HCT116 (cell line): ENCODE measurements around the gene GEMIN2. TPM values are rescaled to one million over a fixed set of nuclear protein-coding genes. Genes with fewer than 3 reads are reported as not detected.
"Not testable (repeated sequence)": the region's sequence is repeated elsewhere in the genome, so short reads cannot be mapped to it uniquely, and the experiment has no call there.

Source experiments
- ATAC-seq: fragments of 200-7000 bp; cut with Tn5 transposase; 2 replicates; pipeline ENCODE4 v1.9.1; 2020; ENCODE audit warnings: mild to moderate bottlenecking, moderate library complexity
- BruUV-seq: library from RNA; stranded (reverse); fragments of 400-500 nt; replicated peaks from 2 replicates; lab custom pipeline; 2021; lab: Mats Ljungman, UMichigan
- CTCF ChIA-PET: fragments of 300-600 bp; sonication (Branson Sonifier 250); formaldehyde crosslinking; loops from one replicate; lab custom pipeline; 2021; ENCODE audit warnings: antibody characterized with exemption; lab: Charles Lee
- POLR2A ChIA-PET: fragments of 300-600, 350-600 bp; sonication (Branson Sonifier 250); formaldehyde crosslinking; loops from one replicate; lab custom pipeline; 2021; ENCODE audit warnings: antibody characterized with exemption; lab: Charles Lee
- RAD21 ChIA-PET, 2 experiments: fragments of 300-600 bp; sonication (Branson Sonifier 250); formaldehyde crosslinking; loops; one replicate each; lab custom pipeline; 2023; ENCODE audit warnings: low total read pairs in 2 of 2; ENCODE audit not compliant: uncharacterized antibody in 2 of 2, unreplicated experiment in 2 of 2, low non-redundant PET in 1 of 2; lab: Charles Lee
- DNase-seq: peaks from one replicate; pipeline ENCODE4 v3.0.0-alpha.2; 2010; ENCODE audit warnings: low read depth, low spot score
- H2AFZ ChIP-seq: fragments of 200-600 bp; shearing (Covaris generic), sonication (generic); 2 replicates; pipeline ENCODE4 v1.6.1; 2017; ENCODE audit warnings: low read depth, mixed run types, mixed read lengths, antibody characterized with exemption, low read length; ENCODE audit not compliant: poor library complexity, severe bottlenecking
- H3K27ac ChIP-seq: 2 replicates; pipeline ENCODE4 v1.5.1; 2012; ENCODE audit warnings: low read depth, low read length
- H3K27me3 ChIP-seq: fragments of 200-600 bp; sonication (generic); 2 replicates; pipeline ENCODE4 v1.6.1; 2016; ENCODE audit warnings: mixed run types, low read length, mixed read lengths; ENCODE audit not compliant: insufficient read depth
- H3K36me3 ChIP-seq, 2 experiments: fragments of 200-500 bp in 1 of 2; fragments of 200-600 bp in 1 of 2; sonication (Bioruptor generic) in 1 of 2; sonication (generic) in 1 of 2; 2 replicates each; pipeline versions ENCODE4 v1.5.1 to v1.6.1; 2014 to 2016; ENCODE audit warnings: low read length in 2 of 2, inconsistent platforms in 1 of 2, mixed read lengths in 1 of 2, mixed run types in 1 of 2; ENCODE audit not compliant: insufficient read depth in 2 of 2, control insufficient read depth in 1 of 2
- H3K4me1 ChIP-seq, 2 experiments: fragments of 200-600 bp in 1 of 2; sonication (generic) in 1 of 2; 2 replicates each; pipeline versions ENCODE4 v1.5.1 to v1.6.1; 2012 to 2017; ENCODE audit warnings: low read length in 2 of 2, inconsistent platforms in 1 of 2, mild to moderate bottlenecking in 1 of 2, mixed read lengths in 1 of 2, mixed run types in 1 of 2, moderate library complexity in 1 of 2; ENCODE audit not compliant: insufficient read depth in 2 of 2, control insufficient read depth in 1 of 2
- H3K4me2 ChIP-seq: fragments of 200-600 bp; sonication (generic); 2 replicates; pipeline ENCODE4 v1.6.1; 2017; ENCODE audit warnings: mixed run types, low read length, mixed read lengths
- H3K4me3 ChIP-seq, 2 experiments: fragments of 200-600 bp in 1 of 2; sonication (generic) in 1 of 2; replicated peaks in 1 of 2; 2 replicates each; pipeline ENCODE4 v1.5.1; 2011 to 2016; ENCODE audit warnings: low read length in 2 of 2, control low read depth in 1 of 2, low read depth in 1 of 2, mild to moderate bottlenecking in 1 of 2, mixed read lengths in 1 of 2, mixed run types in 1 of 2
- H3K79me2 ChIP-seq: fragments of 200-600 bp; sonication (generic); 2 replicates; pipeline ENCODE4 v1.6.1; 2017; ENCODE audit warnings: mild to moderate bottlenecking, mixed run types, low read length, moderate library complexity, mixed read lengths; ENCODE audit not compliant: insufficient read depth
- H3K9ac ChIP-seq: fragments of 200-600 bp; sonication (generic); 2 replicates; pipeline ENCODE4 v1.6.1; 2016; ENCODE audit warnings: low read length, mixed read lengths
- H3K9me2 ChIP-seq: fragments of 200-600 bp; sonication (generic), shearing (Covaris generic); 2 replicates; pipeline ENCODE4 v1.6.1; 2017; ENCODE audit warnings: mixed run types, mild to moderate bottlenecking, moderate library complexity; ENCODE audit not compliant: insufficient read depth
- H3K9me3 ChIP-seq, 2 experiments: fragments of 200-500 bp in 1 of 2; fragments of 200-600 bp in 1 of 2; sonication (Bioruptor generic) in 1 of 2; sonication (generic) in 1 of 2; 2 replicates each; pipeline ENCODE4 v1.6.1; 2014 to 2017; ENCODE audit warnings: low read length in 2 of 2, mixed read lengths in 2 of 2, inconsistent platforms in 1 of 2, low read depth in 1 of 2, mild to moderate bottlenecking in 1 of 2, mixed run types in 1 of 2, moderate library complexity in 1 of 2; ENCODE audit not compliant: control insufficient read depth in 1 of 2, insufficient read depth in 1 of 2
- H4K20me1 ChIP-seq: fragments of 200-600 bp; sonication (generic), shearing (Covaris generic); 2 replicates; pipeline ENCODE4 v1.6.1; 2017; ENCODE audit warnings: mixed run types, mild to moderate bottlenecking, moderate library complexity; ENCODE audit not compliant: insufficient read depth
- CBX3 ChIP-seq: IDR thresholded peaks from 2 replicates; pipeline ENCODE4 v1.6.1; 2012; ENCODE audit warnings: low read depth
- CEBPB ChIP-seq: IDR thresholded peaks from 2 replicates; pipeline ENCODE4 v1.6.1; 2012; ENCODE audit warnings: low read depth
- ELF1 ChIP-seq: IDR thresholded peaks from 2 replicates; pipeline ENCODE4 v1.6.1; 2012; ENCODE audit warnings: low read depth, borderline replicate concordance
- EZH2 ChIP-seq: fragments of 200-600 bp; sonication (generic); IDR thresholded peaks from 2 replicates; pipeline ENCODE4 v1.6.1; 2017; ENCODE audit warnings: antibody characterized with exemption, mixed run types
- FOSL1 ChIP-seq: IDR thresholded peaks from 2 replicates; pipeline ENCODE4 v1.6.1; 2012; ENCODE audit warnings: low read depth
- POLR2A ChIP-seq: IDR thresholded peaks from 2 replicates; pipeline ENCODE4 v1.7.0; 2011; ENCODE audit warnings: borderline replicate concordance; ENCODE audit not compliant: insufficient read depth, insufficient read length; ENCODE audit errors: extremely low read depth
- POLR2AphosphoS5 ChIP-seq: IDR thresholded peaks from 2 replicates; pipeline ENCODE4 v1.6.1; 2011; ENCODE audit warnings: mild to moderate bottlenecking, low read depth, low read length, moderate library complexity
- RAD21 ChIP-seq: IDR thresholded peaks from 2 replicates; pipeline ENCODE4 v1.6.1; 2012; ENCODE audit warnings: low read depth, mild to moderate bottlenecking
- SIN3A ChIP-seq: IDR thresholded peaks from 2 replicates; pipeline ENCODE4 v1.6.1; 2012; ENCODE audit warnings: low read depth
- SRF ChIP-seq: IDR thresholded peaks from 2 replicates; pipeline ENCODE4 v1.6.1; 2012; ENCODE audit warnings: low read depth
- intact Hi-C: fragments of 100-400 bp; cut with micrococcal nuclease; formaldehyde crosslinking; loops from 2 replicates; pipeline ENCODE4 v1.10.0; 2022
- total RNA-seq: library from RNA; stranded (reverse); gene quantifications from one replicate; pipeline ENCODE4 v1.2.1, GENCODE V29; 2021; ENCODE audit not compliant: unreplicated experiment
- TF ChIP-seq, protein P1 (sequence below), 3 experiments: fragments of 200-600 bp in 1 of 3; sonication (generic) in 1 of 3; IDR thresholded peaks in 2 of 3; conservative IDR thresholded peaks in 1 of 3; 2 replicates each; pipeline ENCODE4 v1.5.1; 2012 to 2017; ENCODE audit warnings: low read depth in 2 of 3, low read length in 2 of 3, antibody characterized with exemption in 1 of 3, borderline replicate concordance in 1 of 3, control low read depth in 1 of 3, mild to moderate bottlenecking in 1 of 3, mixed read lengths in 1 of 3, mixed run types in 1 of 3, moderate library complexity in 1 of 3; ENCODE audit not compliant: insufficient read depth in 1 of 3
- TF ChIP-seq, protein P2 (sequence below): IDR thresholded peaks from 2 replicates; pipeline ENCODE4 v1.6.1; 2012

Gene GEMIN2
- total RNA-seq, 1 experiment from 2014 or later: 27.3 TPM

- Histone ChIP-seq H3K9me3 (no peaks in the 10 kb centered on the region), H3K27ac (no peak overlapping the region), H2AFZ (no peak overlapping the region), H3K36me3 (peaks cover 56 to 60% of the 10 kb centered on the region in 2 experiments), H3K79me2 (peaks cover 40% of the 10 kb centered on the region), H3K4me3 (no peak overlapping the region), H3K9me2 (no peaks in the 10 kb centered on the region), H3K4me2 (no peak overlapping the region), H3K4me1 (peaks cover 0 to 6% of the 10 kb centered on the region in 2 experiments; a peak in 2 of 4 replicates), H3K27me3 (no peaks in the 10 kb centered on the region), H3K9ac (no peak overlapping the region), H4K20me1 (peaks cover 20% of the 10 kb centered on the region; the same call in 1 of the 2 replicates)
- ChIA-PET CTCF (no interaction called here), POLR2A (interaction anchor here (0.9 kb wide), 1 partner anchor 7 kb away, joined by 3 read pairs; no protein-coding TSS in a partner anchor), RAD21 (no interaction called here)
- TF ChIP-seq POLR2AphosphoS5 (no peak), CBX3 (no peak), ELF1 (no peak), EZH2 (no peak), SIN3A (no peak), CEBPB (no peak), SRF (no peak), RAD21 (no peak), FOSL1 (no peak), POLR2A (no peak)
- TF ChIP-seq, protein P1, sequence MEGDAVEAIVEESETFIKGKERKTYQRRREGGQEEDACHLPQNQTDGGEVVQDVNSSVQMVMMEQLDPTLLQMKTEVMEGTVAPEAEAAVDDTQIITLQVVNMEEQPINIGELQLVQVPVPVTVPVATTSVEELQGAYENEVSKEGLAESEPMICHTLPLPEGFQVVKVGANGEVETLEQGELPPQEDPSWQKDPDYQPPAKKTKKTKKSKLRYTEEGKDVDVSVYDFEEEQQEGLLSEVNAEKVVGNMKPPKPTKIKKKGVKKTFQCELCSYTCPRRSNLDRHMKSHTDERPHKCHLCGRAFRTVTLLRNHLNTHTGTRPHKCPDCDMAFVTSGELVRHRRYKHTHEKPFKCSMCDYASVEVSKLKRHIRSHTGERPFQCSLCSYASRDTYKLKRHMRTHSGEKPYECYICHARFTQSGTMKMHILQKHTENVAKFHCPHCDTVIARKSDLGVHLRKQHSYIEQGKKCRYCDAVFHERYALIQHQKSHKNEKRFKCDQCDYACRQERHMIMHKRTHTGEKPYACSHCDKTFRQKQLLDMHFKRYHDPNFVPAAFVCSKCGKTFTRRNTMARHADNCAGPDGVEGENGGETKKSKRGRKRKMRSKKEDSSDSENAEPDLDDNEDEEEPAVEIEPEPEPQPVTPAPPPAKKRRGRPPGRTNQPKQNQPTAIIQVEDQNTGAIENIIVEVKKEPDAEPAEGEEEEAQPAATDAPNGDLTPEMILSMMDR (IDR thresholded peaks at IDR 0.05 in 2 of 3, conservative IDR thresholded peaks at IDR 0.05 in 1 of 3; ENCODE audit: borderline replicate concordance in 1 of 3, insufficient read depth in 1 of 3, low read depth in 2 of 3, low read length in 2 of 3): no peak
- TF ChIP-seq, protein P2, sequence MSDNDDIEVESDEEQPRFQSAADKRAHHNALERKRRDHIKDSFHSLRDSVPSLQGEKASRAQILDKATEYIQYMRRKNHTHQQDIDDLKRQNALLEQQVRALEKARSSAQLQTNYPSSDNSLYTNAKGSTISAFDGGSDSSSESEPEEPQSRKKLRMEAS: no peak
- intact Hi-C loops: no loop called here
- no TSS peak for BruUV-seq
- ATAC-seq (no peak), DNase-seq (no peak)
Measured at GRCh38 chr14:39182770-39183684, 68.9 kb downstream of the GEMIN2 start.

GRCh38 chr14:39183685-39184003 lies 69.5 kb downstream of the GEMIN2 start:
- CTCF ChIA-PET, H3K9ac ChIP-seq, H3K27ac ChIP-seq, ATAC-seq, H3K4me2 ChIP-seq, BruUV-seq, intact Hi-C loops, H3K9me3 ChIP-seq, H2AFZ ChIP-seq, RAD21 ChIA-PET, H3K27me3 ChIP-seq, H3K4me3 ChIP-seq, DNase-seq, H3K9me2 ChIP-seq: not testable (repeated sequence)
- POLR2A ChIA-PET: interaction anchor here (0.7 kb wide), 1 partner anchor 135 kb away, joined by 3 read pairs; no protein-coding TSS in a partner anchor
- Histone ChIP-seq H4K20me1 (peaks cover 20% of the 10 kb centered on the region; the same call in 1 of the 2 replicates), H3K4me1 (peaks cover 0 to 10% of the 10 kb centered on the region in 2 experiments; a peak in 3 of 4 replicates), H3K36me3 (peaks cover 50 to 54% of the 10 kb centered on the region in 2 experiments), H3K79me2 (peaks cover 34% of the 10 kb centered on the region)
